Fibroblast of pulmonary artery (primary cell): Measurements from ENCODE around the gene MCF2L.

Experiments used
- DNase-seq: peaks from one replicate; pipeline ENCODE4 v3.0.0-alpha.2; 2010; ENCODE audit warnings: low read depth
- H3K4me3 ChIP-seq: replicated peaks from 2 replicates; pipeline ENCODE4 v1.5.1; 2011; ENCODE audit warnings: low read depth, mild to moderate bottlenecking, control low read depth, low read length, moderate library complexity
- TF ChIP-seq, protein P1 (sequence below): IDR thresholded peaks from 2 replicates; pipeline ENCODE4 v1.5.1; 2011; ENCODE audit warnings: mild to moderate bottlenecking, control low read depth, low read length, inconsistent platforms; ENCODE audit errors: missing control alignments

The MCF2L gene

DNA sequence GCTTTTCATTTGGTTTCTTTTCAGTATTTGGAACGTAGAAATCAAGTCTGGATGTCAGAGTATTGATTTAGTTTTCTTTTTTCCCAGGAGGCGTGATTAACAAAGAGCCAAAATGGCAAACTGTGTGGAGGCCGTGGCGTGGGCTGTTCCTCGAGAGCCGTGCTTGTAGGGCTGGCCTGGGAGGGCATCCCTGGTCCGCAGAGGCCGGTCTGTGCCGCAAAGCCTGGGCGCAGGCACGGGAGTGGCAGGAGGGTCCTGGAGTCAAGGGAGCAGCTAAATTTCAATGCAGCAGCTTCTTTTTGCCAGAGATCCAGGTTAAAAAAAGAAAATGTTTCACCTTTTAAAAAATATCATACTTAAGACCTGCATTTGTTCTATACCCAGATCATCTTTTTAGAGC is 13.1 kb upstream of the MCF2L start:
- no peak for DNase-seq
- TF ChIP-seq, protein P1, sequence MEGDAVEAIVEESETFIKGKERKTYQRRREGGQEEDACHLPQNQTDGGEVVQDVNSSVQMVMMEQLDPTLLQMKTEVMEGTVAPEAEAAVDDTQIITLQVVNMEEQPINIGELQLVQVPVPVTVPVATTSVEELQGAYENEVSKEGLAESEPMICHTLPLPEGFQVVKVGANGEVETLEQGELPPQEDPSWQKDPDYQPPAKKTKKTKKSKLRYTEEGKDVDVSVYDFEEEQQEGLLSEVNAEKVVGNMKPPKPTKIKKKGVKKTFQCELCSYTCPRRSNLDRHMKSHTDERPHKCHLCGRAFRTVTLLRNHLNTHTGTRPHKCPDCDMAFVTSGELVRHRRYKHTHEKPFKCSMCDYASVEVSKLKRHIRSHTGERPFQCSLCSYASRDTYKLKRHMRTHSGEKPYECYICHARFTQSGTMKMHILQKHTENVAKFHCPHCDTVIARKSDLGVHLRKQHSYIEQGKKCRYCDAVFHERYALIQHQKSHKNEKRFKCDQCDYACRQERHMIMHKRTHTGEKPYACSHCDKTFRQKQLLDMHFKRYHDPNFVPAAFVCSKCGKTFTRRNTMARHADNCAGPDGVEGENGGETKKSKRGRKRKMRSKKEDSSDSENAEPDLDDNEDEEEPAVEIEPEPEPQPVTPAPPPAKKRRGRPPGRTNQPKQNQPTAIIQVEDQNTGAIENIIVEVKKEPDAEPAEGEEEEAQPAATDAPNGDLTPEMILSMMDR = no peak
- H3K4me3 ChIP-seq = no peak overlapping the region

DNA sequence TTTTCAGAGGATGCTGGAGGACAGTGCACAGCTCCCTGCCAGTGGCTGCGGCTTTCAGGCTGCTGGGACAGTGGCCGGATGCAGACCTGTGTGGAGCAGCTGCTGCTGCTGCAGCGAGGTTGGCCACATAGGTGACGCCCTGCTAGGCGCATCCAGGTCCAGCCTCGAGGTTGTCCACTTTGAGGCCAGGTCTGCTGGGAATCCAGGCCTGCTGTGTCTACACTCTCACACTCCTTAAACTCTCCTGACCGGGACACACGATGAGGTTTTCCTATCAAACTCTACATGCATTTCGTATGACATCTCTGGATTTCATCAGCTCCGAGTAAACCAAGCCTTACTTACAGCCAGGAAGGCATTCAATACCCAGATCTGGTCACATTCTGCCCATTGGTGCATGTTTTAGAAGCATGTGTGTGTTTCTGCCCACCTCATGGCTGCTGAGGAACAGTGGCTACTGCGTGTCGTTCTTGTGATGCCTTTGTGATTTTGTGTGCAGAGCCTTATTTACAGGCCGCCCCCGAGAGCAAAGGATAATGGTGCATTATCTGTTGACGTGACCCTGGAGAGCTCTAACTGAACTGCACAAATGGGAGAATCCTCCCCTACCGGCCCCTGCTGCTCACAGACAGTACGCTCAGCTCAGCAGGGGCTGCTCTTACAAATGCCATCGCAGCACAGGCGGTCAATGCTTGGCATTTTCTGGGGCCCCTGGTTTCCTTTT is 12.3 kb upstream of the MCF2L start:
- TF ChIP-seq, protein P1 = no peak
- no peak overlapping the region for H3K4me3 ChIP-seq
- DNase-seq = no peak

DNA sequence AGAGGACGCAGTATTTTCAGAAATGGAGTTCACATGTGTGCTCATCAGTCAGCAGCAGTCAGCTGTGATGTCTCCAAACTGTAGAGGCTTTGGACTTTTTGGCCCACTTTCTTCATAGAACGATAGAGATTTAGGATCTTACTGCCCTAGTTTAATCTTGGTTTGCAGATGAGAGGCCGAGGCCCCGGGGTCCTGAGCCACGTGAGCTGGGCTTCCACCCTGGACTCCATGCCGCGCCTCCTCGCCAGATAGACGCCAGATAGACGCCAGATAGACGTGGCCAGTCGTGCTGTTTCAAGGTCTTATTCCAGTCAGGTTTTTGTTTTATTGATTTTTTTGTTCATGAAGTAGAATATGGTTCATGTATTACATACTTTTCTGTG is 11.7 kb upstream of the MCF2L start:
- no peak for DNase-seq
- TF ChIP-seq, protein P1 = no peak
- H3K4me3 ChIP-seq = no peak overlapping the region

DNA sequence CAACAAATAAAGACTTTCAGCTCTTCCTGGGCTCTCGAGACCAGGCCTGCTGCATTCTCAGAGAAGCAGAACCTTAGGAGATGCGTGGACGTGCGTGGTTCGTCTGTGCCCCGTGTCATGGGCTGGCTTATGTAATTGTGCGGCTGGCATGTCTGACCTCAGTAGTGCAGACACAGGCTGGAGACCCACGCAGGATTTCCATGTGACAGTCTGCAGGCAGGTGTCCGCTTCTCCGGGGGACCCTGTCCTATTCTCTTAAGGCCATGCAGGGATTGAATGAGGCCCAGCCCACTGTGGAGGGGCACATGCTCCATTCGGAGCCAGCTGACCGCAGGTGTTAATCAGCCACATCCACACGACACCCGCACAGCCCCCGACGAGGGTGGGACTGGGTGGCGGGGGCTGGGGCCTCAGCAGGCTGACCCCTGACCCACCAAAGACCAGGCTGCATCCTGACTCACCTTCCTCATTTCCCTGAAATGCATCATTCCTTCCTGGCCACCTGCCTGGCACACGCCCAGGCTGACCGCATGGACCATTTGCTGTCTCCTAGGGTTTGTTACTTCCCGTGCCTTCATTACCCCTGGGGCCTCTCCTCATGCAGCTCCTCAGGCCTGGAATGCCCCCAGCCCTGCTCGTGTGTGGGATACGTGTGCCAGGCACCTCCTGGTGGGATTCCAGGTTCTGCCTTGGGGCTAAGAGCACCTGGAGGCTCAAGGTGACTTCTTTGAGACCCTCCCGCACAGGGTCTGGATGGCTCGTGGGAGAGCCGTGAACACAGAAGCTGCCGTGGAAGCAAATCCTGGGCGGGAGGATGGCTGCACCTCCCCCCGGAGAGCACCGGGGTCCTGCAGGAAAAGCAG is 10.7 kb upstream of the MCF2L start:
- no peak for DNase-seq
- TF ChIP-seq, protein P1 = no peak
- H3K4me3 ChIP-seq = no peak overlapping the region

DNA sequence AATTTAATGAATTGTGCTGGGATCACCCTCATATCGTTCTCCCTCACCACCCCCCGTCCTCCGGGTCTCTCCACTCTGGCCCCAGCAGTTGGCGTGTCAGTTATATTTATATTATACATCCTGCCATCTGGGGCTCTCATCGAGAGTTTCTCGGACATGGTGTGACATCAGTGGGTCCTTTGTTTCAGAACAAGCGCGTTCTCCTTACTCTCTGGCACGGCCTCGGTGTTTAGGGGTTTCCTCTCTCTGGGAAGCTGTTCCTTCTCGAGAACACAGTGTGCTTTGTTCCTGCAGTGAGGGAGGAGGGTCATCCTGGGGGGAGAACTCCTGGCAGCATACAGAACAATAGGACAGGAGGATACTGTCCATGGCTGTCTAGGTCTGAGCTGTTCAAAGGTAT is 9.8 kb upstream of the MCF2L start:
- no peak overlapping the region for H3K4me3 ChIP-seq
- DNase-seq = peak; percentile 17
- TF ChIP-seq, protein P1 = no peak

DNA sequence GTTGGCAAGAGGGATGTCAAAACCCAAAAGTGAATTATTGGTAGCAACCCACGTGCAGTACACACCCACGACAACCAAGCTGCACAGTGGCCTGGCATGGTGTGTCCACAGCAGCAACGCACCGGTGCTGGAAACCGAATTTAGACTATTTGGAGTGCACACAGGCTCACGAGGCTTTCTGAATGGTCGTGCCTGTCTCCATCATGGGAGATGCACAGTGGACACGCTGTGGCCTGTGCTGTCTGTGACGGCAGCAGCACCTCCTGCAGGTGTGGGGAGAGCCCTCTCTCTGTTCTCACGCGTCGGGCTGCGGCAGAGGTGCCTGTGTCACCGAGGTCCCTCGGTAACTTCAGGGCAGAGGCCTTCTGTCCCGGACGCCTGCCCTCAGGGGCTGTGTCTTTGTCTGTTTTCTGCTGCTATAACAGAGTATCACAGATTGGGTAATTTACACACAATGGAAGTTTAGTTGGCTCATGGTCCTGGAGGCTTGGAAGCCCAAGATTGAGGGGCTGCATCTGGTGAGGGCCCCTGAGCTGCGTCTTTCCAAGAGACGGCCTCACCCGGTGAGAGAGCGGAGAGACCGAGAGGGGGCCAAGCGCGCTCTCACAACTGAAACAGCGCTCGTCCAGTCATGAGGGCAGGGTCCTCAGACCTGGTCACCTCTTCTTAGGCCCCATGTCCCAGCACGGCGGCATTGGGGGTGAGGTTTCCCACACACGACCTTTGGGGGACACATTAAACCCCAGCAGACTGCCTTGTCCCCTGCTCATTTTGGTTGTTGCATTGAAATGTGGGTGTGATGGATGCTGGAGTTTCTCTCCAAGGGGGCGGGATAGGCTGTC is 9.1 kb upstream of the MCF2L start:
- no peak for DNase-seq
- TF ChIP-seq, protein P1 = no peak
- no peak overlapping the region for H3K4me3 ChIP-seq
